ENCODE data around the gene RNF14. TPM values are rescaled to one million over a fixed set of nuclear protein-coding genes. Genes with fewer than 3 reads are reported as not detected.

RNF14 gene
- polyA plus RNA-seq, 1 of the 3 experiments (the other 2 are of a cell fraction): 24.5 TPM

GRCh38 chr5:141958546-141959172 lies 10.2 kb upstream of the RNF14 start (continued):
- TF ChIP-seq FOXM1 (IDR thresholded peaks at IDR 0.05; ENCODE audit: low read depth): no peak

- POLR2A ChIA-PET: interaction anchor here (0.5 to 1.9 kb wide), 5 partner anchors 9 to 277 kb away, joined by 3 to 8 read pairs (median 5); partner anchors contain the start of genes DELE1 and RNF14
- 71% methylated on average over 10 of the region's 10 CpGs for WGBS (ENCODE audit: low lambda C conversion rate)
These were observed 8.9 kb upstream of the RNF14 start for GRCh38 chr5:141960018-141960417.

More at GRCh38 chr5:141960018-141960417, 8.9 kb upstream of the RNF14 start:
- Histone ChIP-seq H3K27ac (ENCODE audit: low read depth in 2 of 2, low read length in 1 of 2) (no peak overlapping the region), H3K4me3 (ENCODE audit: low read depth in 2 of 2, low read length in 1 of 2) (no peak overlapping the region), H3K9me2 (no peaks in the 10 kb centered on the region), H3K4me2 (no peak overlapping the region), H3K79me2 (ENCODE audit: insufficient read depth) (no peaks in the 10 kb centered on the region), H3K27me3 (ENCODE audit: insufficient read depth) (no peaks in the 10 kb centered on the region), H4K20me1 (ENCODE audit: insufficient read depth) (no peaks in the 10 kb centered on the region), H3K9me3 (no peaks in the 10 kb centered on the region), H3K36me3 (replicated peaks in 1 of 2; ENCODE audit: control insufficient read depth in 1 of 2, insufficient read depth in 2 of 2, low read length in 1 of 2) (no peaks in the 10 kb centered on the region), H3F3A (replicated peaks; ENCODE audit: insufficient read depth) (no peaks in the 10 kb centered on the region), H3K9ac (no peak overlapping the region), H3K4me1 (ENCODE audit: control insufficient read depth in 1 of 2, insufficient read depth in 2 of 2, low read depth in 1 of 2, low read length in 1 of 2) (peaks cover 0 to 17% of the 10 kb centered on the region in 2 experiments; a peak in 2 of 4 replicates), H2AFZ (ENCODE audit: low read depth) (no peak overlapping the region)
- TF ChIP-seq TEAD4 (IDR thresholded peaks at IDR 0.05; ENCODE audit: borderline replicate concordance, insufficient read depth) (no peak), RAD21 (IDR thresholded peaks at IDR 0.05; ENCODE audit: low read length) (peak; percentile 53), USF1 (IDR thresholded peaks at IDR 0.05; ENCODE audit: borderline replicate concordance, low read depth) (no peak), ZBTB33 (IDR thresholded peaks at IDR 0.05; ENCODE audit: borderline replicate concordance, low read depth) (no peak), NRF1 (IDR thresholded peaks at IDR 0.05; ENCODE audit: low read depth, low read length) (no peak), CTCF (IDR thresholded peaks at IDR 0.05) (peak; percentile 56), REST (IDR thresholded peaks at IDR 0.05; ENCODE audit: low read depth, low read length) (no peak), MXI1 (IDR thresholded peaks at IDR 0.05; ENCODE audit: low read depth, low read length) (no peak), SIN3A (IDR thresholded peaks at IDR 0.05; ENCODE audit: borderline replicate concordance, low read depth, low read length) (no peak), SMC3 (IDR thresholded peaks at IDR 0.05; ENCODE audit: low read depth, low read length) (peak; percentile 31; the same call in 1 of the 2 replicates), RFX5 (IDR thresholded peaks at IDR 0.05; ENCODE audit: low read length) (no peak)
- peak; percentile 62 for DNase-seq
- CTCF ChIA-PET: interaction anchor here (0.6 to 9.7 kb wide), 80 partner anchors 9 to 371 kb away, joined by 3 to 325 read pairs (median 5); partner anchors contain the start of genes ARAP3, DELE1, DIAPH1 and FCHSD1

Measured in SK-N-SH (cell line).